Osteoblast (primary cell): ENCODE results near the gene CBR3. TPM values are rescaled to one million over a fixed set of nuclear protein-coding genes. Genes with fewer than 3 reads are reported as not detected.

ENCODE experiments used
- DNase-seq: peaks from one replicate; pipeline ENCODE4 v3.0.0; 2011; ENCODE audit warnings: low spot score, mixed read lengths; ENCODE audit not compliant: insufficient read length; ENCODE audit errors: missing footprints
- H2AFZ ChIP-seq: 2 replicates; pipeline ENCODE4 v1.6.0; 2011; ENCODE audit warnings: mild to moderate bottlenecking, low read length
- H3K27ac ChIP-seq: 2 replicates; pipeline ENCODE4 v1.5.1; 2011; ENCODE audit warnings: mild to moderate bottlenecking, low read depth, low read length, moderate library complexity
- H3K27me3 ChIP-seq: 2 replicates; pipeline ENCODE4 v1.6.0; 2012; ENCODE audit warnings: mild to moderate bottlenecking, control low read depth, inconsistent platforms, low read length, moderate library complexity; ENCODE audit not compliant: insufficient read depth
- H3K36me3 ChIP-seq: 2 replicates; pipeline ENCODE4 v1.5.1; 2011; ENCODE audit warnings: mild to moderate bottlenecking, low read length, control low read depth, moderate library complexity; ENCODE audit not compliant: insufficient read depth
- H3K4me1 ChIP-seq: 2 replicates; pipeline ENCODE4 v1.5.1; 2011; ENCODE audit warnings: mild to moderate bottlenecking, low read length, control low read depth, moderate library complexity; ENCODE audit not compliant: insufficient read depth
- H3K4me2 ChIP-seq: 2 replicates; pipeline ENCODE4 v1.6.0; 2011; ENCODE audit warnings: mild to moderate bottlenecking, low read length; ENCODE audit not compliant: insufficient read depth
- H3K4me3 ChIP-seq: fragments of 200-600 bp; sonication (generic); 3 replicates; pipeline ENCODE4 v1.5.1; 2012; ENCODE audit warnings: mild to moderate bottlenecking, low read length, inconsistent platforms; ENCODE audit not compliant: insufficient read depth
- H3K79me2 ChIP-seq: 2 replicates; pipeline ENCODE4 v1.6.0; 2012; ENCODE audit warnings: mild to moderate bottlenecking, low read length, control low read depth, inconsistent platforms; ENCODE audit not compliant: insufficient read depth
- H3K9me3 ChIP-seq: 2 replicates; pipeline ENCODE4 v1.5.1; 2011; ENCODE audit warnings: low read depth, low read length, control low read depth
- H4K20me1 ChIP-seq: 2 replicates; pipeline ENCODE4 v1.6.0; 2012; ENCODE audit warnings: mild to moderate bottlenecking, low read length, control low read depth; ENCODE audit not compliant: insufficient read depth
- total RNA-seq: library from RNA; depleted of rRNA; stranded (reverse); fragments of >200 nt; gene quantifications from 2 replicates; pipeline ENCODE4 v1.2.3, GENCODE V29; 2012
- TF ChIP-seq, protein P1 (sequence below): IDR thresholded peaks from 2 replicates; pipeline ENCODE4 v1.5.1; 2011; ENCODE audit warnings: mild to moderate bottlenecking, low read depth, low read length, moderate library complexity; ENCODE audit errors: extremely low read depth

CBR3 gene
- total RNA-seq, 1 donor, result 17.4 TPM

DNA sequence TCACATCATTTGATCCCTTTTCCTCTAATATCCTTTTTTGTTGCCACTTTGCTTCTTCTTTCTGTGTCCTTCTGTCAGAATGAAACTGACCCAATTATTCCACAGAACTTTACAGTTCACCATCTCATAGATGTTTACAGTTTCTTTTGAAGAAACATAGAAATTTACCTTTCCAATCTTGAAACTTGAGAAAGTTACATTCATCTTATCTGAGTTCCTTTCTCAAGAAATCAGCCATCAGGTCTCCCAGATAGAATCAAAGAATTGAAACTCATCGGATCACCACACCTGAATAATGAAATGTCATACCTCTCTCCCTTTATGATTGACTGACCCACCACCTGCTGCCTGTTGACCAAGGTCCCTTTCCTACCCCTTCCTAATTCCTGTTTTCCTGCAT is 41.4 kb upstream of the CBR3 start:
- H3K9me3 ChIP-seq, result peaks cover 4% of the 10 kb centered on the region
- no peak overlapping the region for H3K27ac ChIP-seq
- H3K4me2 ChIP-seq, result no peak overlapping the region
- H4K20me1 ChIP-seq, result no peaks in the 10 kb centered on the region
- no peak overlapping the region for H3K4me3 ChIP-seq
- no peak for DNase-seq
- TF ChIP-seq, protein P1, sequence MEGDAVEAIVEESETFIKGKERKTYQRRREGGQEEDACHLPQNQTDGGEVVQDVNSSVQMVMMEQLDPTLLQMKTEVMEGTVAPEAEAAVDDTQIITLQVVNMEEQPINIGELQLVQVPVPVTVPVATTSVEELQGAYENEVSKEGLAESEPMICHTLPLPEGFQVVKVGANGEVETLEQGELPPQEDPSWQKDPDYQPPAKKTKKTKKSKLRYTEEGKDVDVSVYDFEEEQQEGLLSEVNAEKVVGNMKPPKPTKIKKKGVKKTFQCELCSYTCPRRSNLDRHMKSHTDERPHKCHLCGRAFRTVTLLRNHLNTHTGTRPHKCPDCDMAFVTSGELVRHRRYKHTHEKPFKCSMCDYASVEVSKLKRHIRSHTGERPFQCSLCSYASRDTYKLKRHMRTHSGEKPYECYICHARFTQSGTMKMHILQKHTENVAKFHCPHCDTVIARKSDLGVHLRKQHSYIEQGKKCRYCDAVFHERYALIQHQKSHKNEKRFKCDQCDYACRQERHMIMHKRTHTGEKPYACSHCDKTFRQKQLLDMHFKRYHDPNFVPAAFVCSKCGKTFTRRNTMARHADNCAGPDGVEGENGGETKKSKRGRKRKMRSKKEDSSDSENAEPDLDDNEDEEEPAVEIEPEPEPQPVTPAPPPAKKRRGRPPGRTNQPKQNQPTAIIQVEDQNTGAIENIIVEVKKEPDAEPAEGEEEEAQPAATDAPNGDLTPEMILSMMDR, result no peak
- H3K27me3 ChIP-seq, result no peaks in the 10 kb centered on the region
- no peak overlapping the region for H2AFZ ChIP-seq
- H3K4me1 ChIP-seq, result no peaks in the 10 kb centered on the region
- H3K79me2 ChIP-seq, result no peaks in the 10 kb centered on the region
- H3K36me3 ChIP-seq, result no peaks in the 10 kb centered on the region

DNA sequence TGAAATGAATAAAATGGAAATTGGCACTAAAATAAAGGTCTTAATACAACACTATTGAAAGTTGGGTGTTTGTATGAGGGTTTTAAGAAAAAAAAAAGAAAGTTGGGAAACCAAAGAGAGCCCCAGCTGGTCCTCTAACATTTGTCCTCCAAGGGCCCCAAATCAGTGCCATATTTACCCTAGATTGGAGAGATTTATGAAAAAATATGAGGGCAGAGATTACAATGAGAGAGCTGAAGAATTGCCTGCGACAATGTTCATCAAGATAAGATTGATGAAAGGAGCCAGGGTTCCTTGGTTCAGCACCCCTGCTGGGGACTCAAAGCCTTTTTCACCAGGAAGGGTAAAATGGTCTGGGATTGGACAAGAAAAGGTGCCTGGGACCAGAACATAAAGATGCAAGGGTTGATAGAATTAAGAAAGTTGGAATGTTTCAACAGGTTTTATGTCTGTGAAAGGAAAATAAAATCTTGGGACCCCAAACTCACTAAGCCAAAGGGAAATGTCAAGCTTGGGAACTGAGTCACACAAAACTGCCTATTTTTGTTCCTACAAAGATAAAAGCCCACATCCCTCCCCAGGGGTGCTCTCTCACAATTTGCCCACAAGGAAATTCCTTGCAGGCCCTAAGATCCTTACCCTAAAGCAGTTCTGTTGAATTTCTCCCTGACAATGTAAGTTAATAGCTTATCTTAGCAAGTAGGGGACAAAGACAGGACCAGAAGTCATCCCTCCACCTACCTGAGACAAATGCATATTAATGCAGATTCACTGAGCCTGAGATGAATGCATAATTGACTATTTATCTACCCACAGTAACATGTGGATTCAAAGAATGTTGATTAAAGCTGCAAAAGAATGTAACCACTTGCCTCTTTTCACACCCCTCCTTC is 38.2 kb upstream of the CBR3 start:
- H3K4me2 ChIP-seq, result no peak overlapping the region
- DNase-seq, result no peak
- H3K27ac ChIP-seq, result no peak overlapping the region
- no peak overlapping the region for H3K4me3 ChIP-seq
- peaks cover 9% of the 10 kb centered on the region for H3K27me3 ChIP-seq
- no peaks in the 10 kb centered on the region for H3K4me1 ChIP-seq
- H3K79me2 ChIP-seq, result no peaks in the 10 kb centered on the region
- H4K20me1 ChIP-seq, result no peaks in the 10 kb centered on the region
- no peaks in the 10 kb centered on the region for H3K36me3 ChIP-seq
- H2AFZ ChIP-seq, result no peak overlapping the region
- H3K9me3 ChIP-seq, result peaks cover 4% of the 10 kb centered on the region
- TF ChIP-seq, protein P1, result no peak

DNA sequence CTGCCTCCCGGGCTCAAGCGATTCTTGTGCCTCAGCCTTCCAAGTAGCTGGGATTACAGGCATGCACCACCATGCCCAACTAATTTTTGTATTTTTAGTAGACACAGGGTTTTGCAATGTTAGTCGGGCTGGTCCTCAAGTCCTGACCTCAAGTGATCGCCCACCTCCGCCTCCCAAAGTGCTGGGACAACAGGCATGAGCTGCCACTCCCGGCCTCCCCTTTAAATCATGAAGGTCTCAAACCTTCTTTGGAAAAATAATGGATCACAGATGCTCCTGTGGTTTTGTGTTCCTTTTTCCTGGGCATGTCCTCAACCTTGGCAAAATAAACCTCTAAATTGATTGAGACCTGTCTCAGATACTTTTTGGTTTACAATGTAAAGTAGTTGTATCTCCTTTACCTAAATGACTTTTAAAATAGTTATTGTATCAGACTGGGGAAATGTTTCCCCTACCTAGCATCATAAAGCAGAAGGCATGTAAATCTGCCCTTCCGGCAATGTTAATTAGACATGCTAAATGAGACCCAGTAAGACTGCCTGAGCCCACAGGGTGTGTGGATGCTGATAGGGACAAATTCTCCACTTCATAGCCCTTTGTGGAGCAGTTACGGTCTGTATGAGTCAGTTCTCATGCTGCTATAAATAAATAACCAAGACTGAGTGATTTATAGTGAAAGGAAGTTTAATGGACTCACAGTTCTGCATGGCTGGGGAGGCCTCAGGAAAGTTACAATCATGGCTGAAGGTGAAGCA is 37.3 kb upstream of the CBR3 start:
- no peak for DNase-seq
- TF ChIP-seq, protein P1, result no peak
- H2AFZ ChIP-seq, result no peak overlapping the region
- no peaks in the 10 kb centered on the region for H3K36me3 ChIP-seq
- H4K20me1 ChIP-seq, result no peaks in the 10 kb centered on the region
- peaks cover 12% of the 10 kb centered on the region for H3K27me3 ChIP-seq
- H3K79me2 ChIP-seq, result no peaks in the 10 kb centered on the region
- H3K27ac ChIP-seq, result no peak overlapping the region
- no peak overlapping the region for H3K4me2 ChIP-seq
- H3K9me3 ChIP-seq, result peaks cover 4% of the 10 kb centered on the region
- H3K4me3 ChIP-seq, result no peak overlapping the region
- H3K4me1 ChIP-seq, result no peaks in the 10 kb centered on the region

DNA sequence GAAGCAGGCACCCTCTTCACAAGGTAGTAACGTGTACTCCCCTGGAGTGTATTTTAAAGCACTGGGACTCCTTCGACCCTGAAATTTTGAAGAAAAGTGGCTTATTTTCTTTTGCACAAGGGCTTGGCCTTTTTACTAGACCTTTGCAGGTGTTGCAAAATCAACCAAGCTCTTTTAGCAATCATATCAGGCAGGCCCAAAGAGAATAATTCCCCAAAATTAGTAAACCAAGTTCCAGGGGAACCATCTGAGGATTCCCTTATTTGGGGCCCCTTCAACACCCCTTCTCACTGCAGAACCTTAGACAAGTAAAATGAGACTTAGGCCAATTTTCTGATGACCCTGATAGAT is 36.7 kb upstream of the CBR3 start:
- H3K27ac ChIP-seq, result no peak overlapping the region
- H3K9me3 ChIP-seq, result peaks cover 4% of the 10 kb centered on the region
- TF ChIP-seq, protein P1, result no peak
- H3K4me3 ChIP-seq, result no peak overlapping the region
- no peaks in the 10 kb centered on the region for H4K20me1 ChIP-seq
- peaks cover 12% of the 10 kb centered on the region for H3K27me3 ChIP-seq
- DNase-seq, result no peak
- no peaks in the 10 kb centered on the region for H3K4me1 ChIP-seq
- H3K79me2 ChIP-seq, result no peaks in the 10 kb centered on the region
- H3K4me2 ChIP-seq, result no peak overlapping the region
- H3K36me3 ChIP-seq, result no peaks in the 10 kb centered on the region
- no peak overlapping the region for H2AFZ ChIP-seq
